HG02970 (cell line): ENCODE data around the gene SLC28A1.

Experiments used
- ATAC-seq: cut with Tn5 transposase; IDR thresholded peaks from one replicate; pipeline ENCODE4 v1.9.1; 2021; ENCODE audit warnings: mild to moderate bottlenecking, moderate library complexity, moderate number of reproducible peaks; ENCODE audit not compliant: unreplicated experiment, low FRiP score

Gene SLC28A1

DNA sequence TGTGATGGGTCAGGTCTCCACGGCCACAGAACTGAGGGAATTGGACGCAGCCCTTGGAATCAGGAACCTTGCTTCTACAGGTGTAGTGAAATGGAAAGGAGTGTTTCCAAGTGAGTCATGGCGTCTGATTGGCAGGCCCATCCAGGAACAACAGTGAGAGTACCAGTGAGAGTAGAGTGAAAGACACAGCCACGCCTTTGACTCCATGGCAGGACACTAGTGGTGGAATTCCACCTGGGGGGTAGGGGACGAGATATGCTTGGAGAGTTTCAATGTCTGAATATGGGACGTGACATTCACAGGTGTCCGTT, 3.0 kb upstream of the SLC28A1 start:
- no peak for ATAC-seq

GRCh38 chr15:84883466-84883865, 996 bp upstream of the SLC28A1 start:
- no peak for ATAC-seq

DNA sequence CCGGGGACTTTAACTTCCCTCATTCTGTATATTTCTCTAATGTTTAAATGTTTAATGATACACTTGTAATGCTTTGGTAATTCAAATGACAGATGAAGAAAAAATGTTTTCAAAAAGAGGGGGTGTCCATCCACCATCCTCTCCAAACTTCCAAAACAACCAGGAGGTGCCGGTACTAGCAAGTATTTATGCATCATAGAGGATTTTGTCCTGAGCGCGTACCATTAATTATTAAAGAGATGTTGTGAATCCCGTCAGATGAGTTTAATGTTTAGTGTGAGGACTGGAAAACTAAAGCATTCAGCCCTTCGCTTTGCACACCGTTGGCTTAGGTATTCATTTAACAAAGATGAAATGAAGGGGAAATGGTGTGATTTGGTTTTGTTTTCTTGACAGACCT, 1.3 kb downstream of the SLC28A1 start:
- no peak for ATAC-seq

GRCh38 chr15:84886211-84886983, 1.9 kb downstream of the SLC28A1 start:
- ATAC-seq = no peak

DNA sequence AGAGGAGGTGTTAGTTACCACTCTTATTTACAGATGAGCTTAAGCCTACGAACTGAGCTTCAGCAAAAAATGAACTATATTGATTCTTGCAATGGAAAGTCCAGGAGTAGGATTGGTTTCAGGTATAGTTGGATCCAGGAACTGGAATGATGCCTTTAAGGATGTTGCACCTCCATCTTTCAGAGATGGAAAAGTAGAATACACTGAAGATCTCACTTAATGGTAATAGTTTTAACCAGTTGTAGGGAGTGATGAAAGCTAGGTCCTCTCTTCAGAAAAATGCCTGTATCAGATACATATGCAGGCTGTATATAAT, 2.5 kb downstream of the SLC28A1 start:
- no peak for ATAC-seq

GRCh38 chr15:84887938-84888337, 3.5 kb downstream of the SLC28A1 start:
- no peak for ATAC-seq

GRCh38 chr15:84888639-84889038, 4.2 kb downstream of the SLC28A1 start:
- no peak for ATAC-seq

DNA sequence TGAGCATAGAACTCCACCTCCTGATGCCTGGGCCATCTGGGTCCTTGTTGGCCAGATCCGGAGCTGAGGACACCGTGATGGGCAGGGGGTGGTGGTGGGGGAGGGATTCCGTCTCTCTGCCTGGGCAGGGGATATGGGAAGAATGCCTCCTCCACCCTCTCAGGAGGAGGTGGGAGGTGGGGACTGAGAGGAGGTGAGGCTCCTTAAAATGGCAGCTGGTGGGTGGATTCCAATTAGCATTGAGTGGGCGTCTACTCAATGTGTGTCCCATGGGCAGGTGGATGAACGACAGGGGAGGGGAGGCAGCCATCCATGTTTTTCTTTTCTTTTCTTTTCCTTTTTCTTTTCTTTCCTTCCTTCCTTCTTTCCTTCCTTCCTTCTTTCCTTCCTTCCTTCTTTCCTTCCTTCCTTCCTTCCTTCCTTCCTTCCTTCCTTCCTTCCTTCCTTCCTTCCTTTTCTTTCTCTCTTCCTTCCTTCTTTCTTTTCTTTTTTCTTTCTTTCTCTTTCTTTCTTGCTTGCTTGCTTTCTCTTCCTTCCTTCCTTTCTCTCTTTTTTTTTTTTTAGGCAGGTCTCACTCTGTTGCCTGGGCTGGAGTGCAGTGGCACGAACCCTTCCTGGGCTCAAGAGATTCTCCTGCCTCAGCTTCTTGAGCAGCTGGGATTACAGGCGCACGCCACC, 5.0 kb downstream of the SLC28A1 start:
- ATAC-seq = no peak

- no peak for ATAC-seq
Observed at GRCh38 chr15:84889991-84890669, 5.7 kb downstream of the SLC28A1 start.

GRCh38 chr15:84890670-84891162, 6.3 kb downstream of the SLC28A1 start:
- ATAC-seq = no peak

DNA sequence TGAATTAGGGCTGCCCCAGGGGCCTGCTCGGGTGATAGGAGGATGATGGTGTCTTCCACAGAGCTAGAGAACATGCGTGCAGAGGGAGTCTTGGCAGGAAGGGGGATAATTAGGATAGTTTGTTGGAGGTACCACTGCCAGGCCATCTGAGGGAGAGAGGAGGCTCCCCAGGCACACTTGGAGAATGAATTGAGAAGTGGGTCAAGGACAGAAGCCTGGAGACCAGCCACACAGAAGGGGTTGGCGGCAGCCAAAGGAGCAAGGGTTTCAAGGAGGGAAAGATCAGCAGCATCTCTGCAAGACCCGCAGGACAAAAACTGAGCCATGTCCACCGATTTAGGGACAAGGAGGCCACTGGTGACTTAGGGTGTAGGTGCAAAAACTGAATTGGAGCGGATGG, 6.9 kb downstream of the SLC28A1 start:
- no peak for ATAC-seq

DNA sequence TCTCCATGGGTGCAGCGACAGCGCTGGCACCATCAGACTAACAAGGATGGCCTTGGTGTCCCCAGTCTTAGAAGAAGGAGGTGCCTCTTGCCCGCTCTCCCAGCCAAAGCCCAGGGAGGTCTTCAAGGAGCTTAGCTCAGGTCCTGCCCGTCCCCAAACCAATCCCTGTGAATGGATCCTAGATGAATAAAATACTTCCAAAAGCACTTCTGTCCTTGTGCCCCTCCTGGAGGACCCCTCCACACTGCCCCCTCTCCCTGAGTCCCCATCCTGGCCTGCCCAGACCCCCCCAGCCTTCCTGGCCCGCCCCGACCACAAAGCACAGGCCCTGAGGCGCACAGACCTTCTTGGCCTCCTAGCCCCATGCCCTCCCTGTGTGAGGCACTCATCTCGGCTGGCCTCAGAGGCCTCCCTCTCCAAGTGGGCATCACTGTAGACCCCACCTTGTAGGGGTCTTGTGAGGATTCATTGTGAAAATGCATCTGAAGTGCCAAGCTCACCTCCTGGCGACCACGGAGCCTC, 8.4 kb downstream of the SLC28A1 start:
- no peak for ATAC-seq

DNA sequence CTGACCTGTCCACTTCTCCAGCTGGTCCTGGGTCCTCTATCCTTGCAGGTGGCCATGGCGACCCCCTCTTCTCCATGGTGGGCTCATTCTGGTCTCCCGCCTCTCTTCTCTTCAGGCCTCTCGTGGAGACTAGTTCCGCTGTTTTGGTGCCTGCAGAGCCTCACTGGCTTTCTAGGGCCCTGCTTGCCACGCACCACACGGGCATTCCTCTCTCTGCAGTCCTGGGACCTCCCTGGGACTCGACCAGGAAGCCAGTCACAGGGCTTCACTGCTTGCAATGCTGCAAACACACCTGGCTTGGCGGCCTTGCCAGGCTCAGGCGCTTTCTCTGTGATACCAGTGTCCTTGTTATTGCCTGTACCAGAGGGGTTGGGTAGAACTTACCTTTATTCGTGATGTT, 9.1 kb downstream of the SLC28A1 start:
- no peak for ATAC-seq

GRCh38 chr15:84894736-84895425, 10.4 kb downstream of the SLC28A1 start:
- no peak for ATAC-seq

GRCh38 chr15:84898761-84899160, 14.3 kb downstream of the SLC28A1 start:
- ATAC-seq = no peak

GRCh38 chr15:84899750-84900149, 15.3 kb downstream of the SLC28A1 start:
- no peak for ATAC-seq

- no peak for ATAC-seq
Observed at GRCh38 chr15:84901540-84901939, 17.1 kb downstream of the SLC28A1 start.

- no peak for ATAC-seq
Observed at GRCh38 chr15:84903751-84904150, 19.3 kb downstream of the SLC28A1 start.

- no peak for ATAC-seq
Observed at GRCh38 chr15:84904419-84904818, 20.0 kb downstream of the SLC28A1 start.

DNA sequence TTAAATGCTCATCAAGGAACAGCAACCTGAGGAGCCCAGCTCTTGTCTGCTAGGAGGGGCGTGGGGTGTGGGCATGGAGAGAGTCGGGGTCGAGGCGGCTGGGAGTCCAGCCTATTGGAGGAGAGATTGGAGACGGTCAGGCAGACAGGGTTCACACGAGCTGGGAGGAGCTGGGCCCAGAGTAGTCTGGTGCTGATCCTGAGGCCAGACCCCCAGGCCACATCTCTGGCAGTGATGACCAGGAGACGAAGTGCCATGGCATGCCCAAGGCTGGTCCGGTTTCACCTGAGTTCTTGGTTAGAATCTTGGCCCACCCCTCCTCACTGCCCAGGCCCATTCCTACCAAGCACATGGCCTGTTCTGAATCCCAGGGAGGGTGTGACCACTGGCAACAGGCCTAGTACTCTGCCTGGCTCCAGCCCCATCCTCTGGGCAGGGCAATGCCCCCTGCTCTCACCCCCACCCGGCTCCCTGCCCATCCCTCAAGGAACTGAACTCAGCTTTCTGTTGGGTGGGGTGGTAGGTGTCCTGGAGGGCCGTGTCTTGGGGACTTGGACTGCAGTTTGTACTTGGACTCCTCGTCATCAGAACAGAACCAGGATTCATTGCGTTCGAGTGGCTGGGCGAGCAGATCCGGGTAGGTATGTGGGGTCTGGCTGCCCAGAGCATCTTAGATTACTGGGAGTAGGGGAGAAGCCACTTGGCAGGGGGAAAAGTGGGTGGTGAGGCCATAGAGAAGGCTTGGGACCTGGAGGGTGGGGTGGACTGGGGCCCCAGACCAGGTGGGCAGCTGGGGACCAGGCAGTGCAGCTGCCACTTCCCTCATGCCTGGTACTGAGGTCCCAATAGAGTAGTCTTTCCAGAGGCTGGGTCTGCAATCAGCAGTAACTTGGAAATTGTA, 20.8 kb downstream of the SLC28A1 start:
- no peak for ATAC-seq
